HepG2 (cell line): Measurements from ENCODE around the gene MUL1. TPM values are rescaled to one million over a fixed set of nuclear protein-coding genes. Genes with fewer than 3 reads are reported as not detected.

ENCODE experiments used
- ATAC-seq: fragments of 200-7000 bp; cut with Tn5 transposase; 3 replicates; pipeline ENCODE4 v1.9.1; 2020; ENCODE audit warnings: mild to moderate bottlenecking, moderate library complexity
- BruUV-seq: library from RNA; stranded (reverse); fragments of 400-500 nt; replicated peaks from 2 replicates; lab custom pipeline; 2021; lab: Mats Ljungman, UMichigan
- CTCF ChIA-PET: fragments of 300-600 bp; formaldehyde crosslinking; extraction: SDS; loops from one replicate; lab custom pipeline; 2021; ENCODE audit warnings: low total read pairs, inconsistent platforms, low intra/inter-chr PET ratio; lab: Yijun Ruan, JAX
- POLR2A ChIA-PET: fragments of 350-600 bp; sonication (Branson Sonifier 250); formaldehyde crosslinking; loops from one replicate; lab custom pipeline; 2020; ENCODE audit warnings: antibody characterized with exemption, inconsistent platforms; lab: Yijun Ruan, JAX
- DNase-seq: peaks from one replicate; pipeline ENCODE4 v3.0.0-alpha.2; 2015; ENCODE audit warnings: low spot score
- FAIRE-seq: peaks from 3 replicates; lab custom pipeline; 2011; peaks lifted over from hg19 to GRCh38; lab: Jason Lieb, UNC
- H2AFZ ChIP-seq: one replicate; pipeline ENCODE4 v1.6.1; 2011; ENCODE audit warnings: low read length, inconsistent platforms
- H3K27ac ChIP-seq: fragments of 300-600 bp; 3 replicates; pipeline ENCODE4 v1.8.0; 2011; ENCODE audit warnings: mixed run types, mild to moderate bottlenecking, mixed read lengths, low read length, inconsistent platforms; ENCODE audit not compliant: insufficient read depth; ENCODE audit errors: extremely low read length
- H3K27me3 ChIP-seq, 2 experiments: fragments of 200-600 bp in 1 of 2; 2 replicates in 1 of 2; 3 replicates in 1 of 2; pipeline versions ENCODE4 v1.6.0 to v1.8.0; 2011; ENCODE audit warnings: low read length in 2 of 2, mild to moderate bottlenecking in 2 of 2, moderate library complexity in 2 of 2, inconsistent platforms in 1 of 2; ENCODE audit not compliant: insufficient read depth in 2 of 2, control insufficient read depth in 1 of 2
- H3K36me3 ChIP-seq, 2 experiments: fragments of 200-600 bp in 1 of 2; replicated peaks in 1 of 2; 2 replicates in 1 of 2; 3 replicates in 1 of 2; pipeline versions ENCODE4 v1.5.1 to v1.8.0; 2011; ENCODE audit warnings: low read length in 2 of 2, inconsistent platforms in 1 of 2; ENCODE audit not compliant: insufficient read depth in 2 of 2, control insufficient read depth in 1 of 2
- H3K4me1 ChIP-seq: 2 replicates; pipeline ENCODE4 v1.5.1; 2012; ENCODE audit warnings: low read length, inconsistent platforms; ENCODE audit not compliant: insufficient read depth
- H3K4me2 ChIP-seq: 2 replicates; pipeline ENCODE4 v1.6.0; 2011; ENCODE audit warnings: low read depth, low read length, inconsistent platforms
- H3K4me3 ChIP-seq, 3 experiments: fragments of 200-600 bp in 1 of 3; sonication (generic), shearing (Covaris generic) in 1 of 3; replicated peaks in 1 of 3; 2 replicates each; pipeline ENCODE4 v1.5.1; 2011 to 2016; ENCODE audit warnings: low read length in 3 of 3, inconsistent platforms in 2 of 3, low read depth in 2 of 3, mild to moderate bottlenecking in 2 of 3, control low read depth in 1 of 3, mixed read lengths in 1 of 3; ENCODE audit not compliant: insufficient read depth in 1 of 3
- H3K79me2 ChIP-seq: one replicate; pipeline ENCODE4 v1.6.1; 2011; ENCODE audit warnings: low read length, inconsistent platforms; ENCODE audit not compliant: insufficient read depth
- H3K9ac ChIP-seq: 2 replicates; pipeline ENCODE4 v1.6.0; 2011; ENCODE audit warnings: mild to moderate bottlenecking, low read depth, low read length, inconsistent platforms; ENCODE audit not compliant: insufficient read depth
- H3K9me3 ChIP-seq: 2 replicates; pipeline ENCODE4 v1.5.1; 2012; ENCODE audit warnings: mild to moderate bottlenecking, low read length
- H4K20me1 ChIP-seq: 2 replicates; pipeline ENCODE4 v1.6.0; 2011; ENCODE audit warnings: inconsistent platforms, mild to moderate bottlenecking, low read length, moderate library complexity; ENCODE audit not compliant: insufficient read depth
- MTA1 ChIP-seq: sonication (generic); formaldehyde crosslinking; IDR thresholded peaks from 2 replicates; pipeline ENCODE4 v1.4.0; 2020; ENCODE audit warnings: missing genetic modification reagents, mild to moderate bottlenecking, borderline replicate concordance
- ZKSCAN1 ChIP-seq: fragments of 150-350 bp; IDR thresholded peaks from 2 replicates; pipeline ENCODE4 v1.6.1; 2014; ENCODE audit warnings: low read length
- ZNF468 ChIP-seq: sonication (generic); formaldehyde crosslinking; IDR thresholded peaks from 2 replicates; pipeline ENCODE4 v1.8.0; 2022; ENCODE audit warnings: mild to moderate bottlenecking, moderate library complexity, missing genetic modification reagents
- WGBS: methylation state at CpG from one replicate; pipeline ENCODE4 v1.1.6; 2017; ENCODE audit warnings: low lambda C conversion rate; 5-methylcytosine and 5-hydroxymethylcytosine counted together
- in situ Hi-C: cut with HindIII; loops from 2 replicates; pipeline ENCODE4 v1.10.0; 2017; ENCODE audit warnings: low pct_unique_long_range_greater_than_20kb; ENCODE audit not compliant: extremely low pct_ligation_motif_present
- intact Hi-C: fragments of 100-400 bp; cut with micrococcal nuclease; formaldehyde crosslinking; loops from one replicate; pipeline ENCODE4 v1.10.0; 2022; ENCODE audit not compliant: unreplicated experiment
- polyA plus RNA-seq, 8 experiments: library from polyadenylated mRNA; depleted of rRNA in 3 of 8; stranded (reverse) in 7 of 8; unstranded in 1 of 8; fragments of >200 nt; fragmentation: Illumina TruSeq in 4 of 8; extraction: Trizol in 4 of 8; gene quantifications; 2 replicates each; pipeline versions ENCODE4 v1.2.1 to v1.2.3, GENCODE V29; 2011 to 2016; ENCODE audit warnings: low read depth in 4 of 8, missing spikeins in 1 of 8, mixed read lengths in 1 of 8; ENCODE audit not compliant: insufficient read depth in 1 of 8
- total RNA-seq, 5 experiments: library from RNA; depleted of rRNA; stranded (reverse); fragments of >200 nt; fragmentation: Illumina TruSeq; extraction: Trizol; gene quantifications; 2 replicates each; pipeline ENCODE4 v1.2.3, GENCODE V29; 2016; ENCODE audit warnings: low read depth in 1 of 5
- TF ChIP-seq, protein P1 (sequence below): sonication (generic); formaldehyde crosslinking; IDR thresholded peaks from 2 replicates; pipeline ENCODE4 v1.4.0; 2020; ENCODE audit warnings: missing genetic modification reagents, low read depth, mild to moderate bottlenecking, borderline replicate concordance
- TF ChIP-seq, protein P2 (sequence below): sonication (generic); IDR thresholded peaks from 2 replicates; pipeline ENCODE4 v1.6.1; 2016; ENCODE audit warnings: low read depth, borderline replicate concordance
- TF ChIP-seq, protein P3 (sequence below): sonication (generic); formaldehyde crosslinking; IDR thresholded peaks from 2 replicates; pipeline ENCODE4 v1.5.0; 2020; ENCODE audit warnings: missing genetic modification reagents

The MUL1 gene
- total and polyA plus RNA-seq, 2 of the 13 experiments (the other 11 are each of a cell fraction or from before 2014, with no cell fraction given), result 21.5 to 26.5 TPM

DNA sequence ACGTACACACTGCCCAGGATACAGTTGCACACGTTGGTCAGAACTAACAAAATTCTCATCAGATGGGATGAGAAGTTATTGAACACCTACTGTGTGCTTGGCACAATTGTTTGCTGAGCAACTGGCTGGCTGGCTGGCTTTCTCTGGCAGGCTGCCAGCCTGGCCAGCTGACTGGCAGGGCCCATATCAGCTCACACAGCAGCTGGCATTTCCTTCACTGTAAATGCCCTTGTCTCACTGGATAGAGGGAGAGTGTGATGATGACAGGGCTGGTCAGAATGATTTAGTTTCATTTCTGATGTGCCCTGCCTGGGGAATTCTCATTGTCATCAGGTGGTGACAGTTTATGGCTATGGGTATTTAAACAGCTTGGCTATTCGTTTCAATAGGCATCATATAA lies 37.8 kb downstream of the MUL1 start:
- H3K9ac ChIP-seq, result no peak overlapping the region
- FAIRE-seq, result no peak
- H4K20me1 ChIP-seq, result no peaks in the 10 kb centered on the region
- POLR2A ChIA-PET, result interaction anchor here (1.3 to 2.0 kb wide), 3 partner anchors 10 to 38 kb away, joined by 4 to 8 read pairs (median 4); partner anchors contain the start of gene MUL1
- peaks cover 2 to 15% of the 10 kb centered on the region in 2 experiments; a peak in 3 of 5 replicates for H3K27me3 ChIP-seq
- DNase-seq, result no peak
- in situ Hi-C loops, result no loop called here
- H3K36me3 ChIP-seq, result no peaks in the 10 kb centered on the region
- no peak overlapping the region for H3K4me3 ChIP-seq
- WGBS, result 53% methylated on average over 3 of the region's 3 CpGs
- TF ChIP-seq, protein P1, sequence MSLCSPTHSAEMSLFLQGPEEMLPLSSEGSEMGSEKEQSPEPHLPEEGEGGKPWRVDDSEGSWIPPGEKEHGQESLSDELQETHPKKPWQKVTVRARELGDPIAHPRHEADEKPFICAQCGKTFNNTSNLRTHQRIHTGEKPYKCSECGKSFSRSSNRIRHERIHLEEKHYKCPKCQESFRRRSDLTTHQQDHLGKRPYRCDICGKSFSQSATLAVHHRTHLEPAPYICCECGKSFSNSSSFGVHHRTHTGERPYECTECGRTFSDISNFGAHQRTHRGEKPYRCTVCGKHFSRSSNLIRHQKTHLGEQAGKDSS (CRISPR knock-in tag), result no peak
- TF ChIP-seq, protein P2, sequence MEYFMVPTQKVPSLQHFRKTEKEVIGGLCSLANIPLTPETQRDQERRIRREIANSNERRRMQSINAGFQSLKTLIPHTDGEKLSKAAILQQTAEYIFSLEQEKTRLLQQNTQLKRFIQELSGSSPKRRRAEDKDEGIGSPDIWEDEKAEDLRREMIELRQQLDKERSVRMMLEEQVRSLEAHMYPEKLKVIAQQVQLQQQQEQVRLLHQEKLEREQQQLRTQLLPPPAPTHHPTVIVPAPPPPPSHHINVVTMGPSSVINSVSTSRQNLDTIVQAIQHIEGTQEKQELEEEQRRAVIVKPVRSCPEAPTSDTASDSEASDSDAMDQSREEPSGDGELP, result peak; percentile 59; the same call in 1 of the 2 replicates
- TF ChIP-seq MTA1 (CRISPR knock-in tag) (no peak), ZNF468 (CRISPR knock-in tag) (no peak), ZKSCAN1 (0 out of 2 replicates have a peak, but pooled peaks have one; percentile 61)
- TF ChIP-seq, protein P3, sequence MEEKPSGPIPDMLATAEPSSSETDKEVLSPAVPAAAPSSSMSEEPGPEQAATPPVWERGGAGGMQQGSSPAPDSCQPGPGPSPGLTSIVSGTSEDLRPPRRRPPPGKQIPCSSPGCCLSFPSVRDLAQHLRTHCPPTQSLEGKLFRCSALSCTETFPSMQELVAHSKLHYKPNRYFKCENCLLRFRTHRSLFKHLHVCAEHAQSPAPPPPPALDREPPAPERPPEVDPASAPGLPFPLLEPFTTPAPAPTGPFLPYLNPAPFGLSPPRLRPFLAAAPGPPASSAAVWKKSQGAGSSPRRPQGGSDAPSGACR (CRISPR knock-in tag), result no peak
- TF ChIP-seq, all 625 proteins: peak for 2
- intact Hi-C loops, result no loop called here
- CTCF ChIA-PET, result interaction anchor here (1.2 to 4.7 kb wide), 4 partner anchors 14 to 23 kb away, joined by 3 to 73 read pairs (median 10); partner anchors contain the start of gene CAMK2N1
- no peaks in the 10 kb centered on the region for H3K9me3 ChIP-seq
- no peak overlapping the region for H2AFZ ChIP-seq
- no peaks in the 10 kb centered on the region for H3K79me2 ChIP-seq
- peaks cover 36% of the 10 kb centered on the region for H3K4me1 ChIP-seq
- BruUV-seq, result no TSS peak
- no peak overlapping the region for H3K4me2 ChIP-seq
- ATAC-seq, result no peak
- no peak overlapping the region for H3K27ac ChIP-seq
